WTC11 (cell line): ENCODE results near the gene KCTD11. TPM values are rescaled to one million over a fixed set of nuclear protein-coding genes. Genes with fewer than 3 reads are reported as not detected.

ENCODE experiments used
- ATAC-seq: fragments of 200-7000 bp; cut with Tn5 transposase; 2 replicates; pipeline ENCODE4 v1.10.0; 2021; ENCODE audit warnings: mild to moderate bottlenecking, moderate library complexity
- CTCF ChIA-PET: fragments of 300-600 bp; sonication (Branson Sonifier 250); formaldehyde crosslinking; loops from one replicate; lab custom pipeline; 2021; ENCODE audit warnings: antibody characterized with exemption; lab: Charles Lee
- POLR2A ChIA-PET: fragments of 350-600 bp; sonication (Branson Sonifier 250); formaldehyde crosslinking; loops from one replicate; lab custom pipeline; 2021; ENCODE audit warnings: antibody characterized with exemption; lab: Charles Lee
- DNase-seq: peaks from one replicate; pipeline ENCODE4 v3.0.0; 2021; ENCODE audit warnings: low spot score
- H3K27ac Mint-ChIP-seq: 2 replicates; pipeline ENCODE4 v1.8.0; 2021; ENCODE audit warnings: mixed read lengths
- H3K27me3 Mint-ChIP-seq: 2 replicates; pipeline ENCODE4 v1.8.0; 2021; ENCODE audit warnings: low read depth, mild to moderate bottlenecking, moderate library complexity, mixed read lengths
- H3K36me3 Mint-ChIP-seq: 2 replicates; pipeline ENCODE4 v1.8.0; 2021; ENCODE audit warnings: mixed read lengths
- H3K4me1 Mint-ChIP-seq: 2 replicates; pipeline ENCODE4 v1.8.0; 2022; ENCODE audit warnings: mixed read lengths
- H3K4me3 Mint-ChIP-seq: 2 replicates; pipeline ENCODE4 v1.8.0; 2021; ENCODE audit warnings: mild to moderate bottlenecking, moderate library complexity, mixed read lengths
- H3K9me3 Mint-ChIP-seq: 2 replicates; pipeline ENCODE4 v1.8.0; 2021; ENCODE audit warnings: mixed read lengths
- ATF1 ChIP-seq: sonication (generic); formaldehyde crosslinking; IDR thresholded peaks from 2 replicates; pipeline ENCODE4 v1.8.1; 2023; ENCODE audit warnings: mild to moderate bottlenecking, moderate library complexity, missing genetic modification reagents
- EMX1 ChIP-seq: fragments of 250-450 bp; sonication (Bioruptor Pico); IDR thresholded peaks from 2 replicates; pipeline ENCODE4 v1.8.0; 2021; ENCODE audit warnings: mild to moderate bottlenecking
- FOXJ3 ChIP-seq: sonication (generic); formaldehyde crosslinking; IDR thresholded peaks from 2 replicates; pipeline ENCODE4 v1.9.0; 2021; ENCODE audit warnings: missing genetic modification reagents, mild to moderate bottlenecking, borderline replicate concordance
- JUN ChIP-seq: sonication (generic); formaldehyde crosslinking; IDR thresholded peaks from 2 replicates; pipeline ENCODE4 v1.8.0; 2023; ENCODE audit warnings: mild to moderate bottlenecking, missing genetic modification reagents
- MLX ChIP-seq: sonication (generic); formaldehyde crosslinking; IDR thresholded peaks from 2 replicates; pipeline ENCODE4 v1.8.1; 2023; ENCODE audit warnings: mild to moderate bottlenecking, missing genetic modification reagents, moderate library complexity
- NR3C1 ChIP-seq: sonication (generic); formaldehyde crosslinking; conservative IDR thresholded peaks from 2 replicates; pipeline ENCODE4 v1.8.1; 2023; ENCODE audit warnings: low read depth, mild to moderate bottlenecking, missing genetic modification reagents
- PRRX2 ChIP-seq: fragments of 250-450 bp; sonication (Bioruptor Pico); IDR thresholded peaks from 2 replicates; pipeline ENCODE4 v1.8.0; 2021; ENCODE audit warnings: mild to moderate bottlenecking
- SMAD3 ChIP-seq: sonication (generic); formaldehyde crosslinking; IDR thresholded peaks from 2 replicates; pipeline ENCODE4 v1.8.0; 2022; ENCODE audit warnings: missing genetic modification reagents, mild to moderate bottlenecking, borderline replicate concordance
- SOX15 ChIP-seq: fragments of 250-450 bp; sonication (Bioruptor Pico); IDR thresholded peaks from 2 replicates; pipeline ENCODE4 v1.9.0; 2021; ENCODE audit warnings: mild to moderate bottlenecking
- STAT6 ChIP-seq: sonication (generic); formaldehyde crosslinking; conservative IDR thresholded peaks from 2 replicates; pipeline ENCODE4 v1.8.1; 2023; ENCODE audit warnings: mild to moderate bottlenecking, low read depth, missing genetic modification reagents, moderate library complexity
- ZNF121 ChIP-seq: sonication (generic); formaldehyde crosslinking; IDR thresholded peaks from 2 replicates; pipeline ENCODE4 v1.8.0; 2023; ENCODE audit warnings: missing genetic modification reagents
- total RNA-seq: library from RNA; stranded (reverse); gene quantifications from 3 replicates; pipeline ENCODE4 v1.2.3, GENCODE V29; 2021
- TF ChIP-seq, protein P1 (sequence below): sonication (generic); formaldehyde crosslinking; IDR thresholded peaks from 2 replicates; pipeline ENCODE4 v1.8.0; 2022; ENCODE audit warnings: missing genetic modification reagents
- TF ChIP-seq, protein P2 (sequence below): sonication (generic); formaldehyde crosslinking; IDR thresholded peaks from 2 replicates; pipeline ENCODE4 v1.8.0; 2023; ENCODE audit warnings: mild to moderate bottlenecking, missing genetic modification reagents
- TF ChIP-seq, protein P3 (sequence below): sonication (generic); formaldehyde crosslinking; IDR thresholded peaks from 2 replicates; pipeline ENCODE4 v1.8.0; 2022; ENCODE audit warnings: mild to moderate bottlenecking, missing genetic modification reagents
- TF ChIP-seq, protein P4 (sequence below): fragments of 250-450 bp; sonication (Bioruptor Pico); IDR thresholded peaks from 2 replicates; pipeline ENCODE4 v1.8.0; 2021; ENCODE audit warnings: mild to moderate bottlenecking

Gene KCTD11
- total RNA-seq, 1 experiment from 2014 or later, result 8.1 TPM

DNA sequence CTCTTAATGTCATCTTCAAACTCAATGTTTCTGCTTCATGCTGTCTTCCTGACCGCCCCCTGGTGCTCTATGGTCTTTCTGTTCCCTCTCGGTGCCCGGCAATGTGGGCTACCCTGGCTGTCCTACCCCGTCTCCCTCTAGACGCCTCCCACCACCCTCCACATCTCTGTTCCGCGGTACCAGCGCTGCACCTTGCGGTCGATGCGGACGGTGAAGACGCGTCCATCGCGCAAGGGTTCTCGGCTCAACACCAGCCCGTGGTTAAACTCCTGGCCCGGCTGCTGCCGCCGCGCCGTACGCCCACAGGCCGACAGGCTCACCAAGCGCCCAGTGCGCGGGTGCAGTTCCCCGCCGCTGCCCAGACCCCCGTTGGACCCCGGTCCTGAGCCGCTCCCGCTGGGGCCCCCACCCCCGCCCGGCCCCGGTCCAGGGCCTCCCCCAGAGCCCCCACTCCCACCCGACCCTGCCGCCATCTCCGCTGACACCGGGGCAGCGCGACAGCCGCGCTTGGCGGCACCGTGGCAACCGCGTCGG, 23.1 kb upstream of the KCTD11 start, which contains the start of gene NEURL4:
Gene NEURL4, minus strand, starts transcription at position 496 of the 534 bp plus-strand sequence. Its CDS starts 23 bp downstream, at position 473.
- Mint-ChIP-seq H3K4me3 (peak within 1 kb of the TSS; percentile 93), H3K27ac (peak within 1 kb of the TSS; percentile 100), H3K36me3 (peaks cover 12% of the 10 kb centered on the region), H3K27me3 (no peaks in the 10 kb centered on the region), H3K4me1 (peaks cover 24% of the 10 kb centered on the region), H3K9me3 (no peaks in the 10 kb centered on the region)
- CTCF ChIA-PET, result interaction anchor here (0.6 to 2.2 kb wide), 23 partner anchors 14 to 590 kb away, joined by 3 to 27 read pairs (median 5); partner anchors contain the start of genes GABARAP, GPS2, PLSCR3 and SLC2A4
- DNase-seq, result peak; percentile 38
- ATAC-seq, result peak; percentile 2
- POLR2A ChIA-PET, result interaction anchor here (0.8 to 2.0 kb wide), 14 partner anchors 8 to 358 kb away, joined by 3 to 21 read pairs (median 4); partner anchors contain the start of genes GPS2, MPDU1, PHF23 and TMEM102
- TF ChIP-seq JUN (CRISPR knock-in tag) (no peak), SMAD3 (CRISPR knock-in tag) (0 out of 2 replicates have a peak, but pooled peaks have one; percentile 12), FOXJ3 (CRISPR knock-in tag) (no peak), PRRX2 (CRISPR knock-in tag) (no peak), NR3C1 (CRISPR knock-in tag) (0 out of 2 replicates have a peak, but pooled peaks have one; percentile 11), SOX15 (CRISPR knock-in tag) (no peak), ATF1 (CRISPR knock-in tag) (no peak), ZNF121 (no peak), MLX (CRISPR knock-in tag) (no peak), STAT6 (CRISPR knock-in tag) (no peak), EMX1 (CRISPR knock-in tag) (no peak)
- TF ChIP-seq, protein P1, sequence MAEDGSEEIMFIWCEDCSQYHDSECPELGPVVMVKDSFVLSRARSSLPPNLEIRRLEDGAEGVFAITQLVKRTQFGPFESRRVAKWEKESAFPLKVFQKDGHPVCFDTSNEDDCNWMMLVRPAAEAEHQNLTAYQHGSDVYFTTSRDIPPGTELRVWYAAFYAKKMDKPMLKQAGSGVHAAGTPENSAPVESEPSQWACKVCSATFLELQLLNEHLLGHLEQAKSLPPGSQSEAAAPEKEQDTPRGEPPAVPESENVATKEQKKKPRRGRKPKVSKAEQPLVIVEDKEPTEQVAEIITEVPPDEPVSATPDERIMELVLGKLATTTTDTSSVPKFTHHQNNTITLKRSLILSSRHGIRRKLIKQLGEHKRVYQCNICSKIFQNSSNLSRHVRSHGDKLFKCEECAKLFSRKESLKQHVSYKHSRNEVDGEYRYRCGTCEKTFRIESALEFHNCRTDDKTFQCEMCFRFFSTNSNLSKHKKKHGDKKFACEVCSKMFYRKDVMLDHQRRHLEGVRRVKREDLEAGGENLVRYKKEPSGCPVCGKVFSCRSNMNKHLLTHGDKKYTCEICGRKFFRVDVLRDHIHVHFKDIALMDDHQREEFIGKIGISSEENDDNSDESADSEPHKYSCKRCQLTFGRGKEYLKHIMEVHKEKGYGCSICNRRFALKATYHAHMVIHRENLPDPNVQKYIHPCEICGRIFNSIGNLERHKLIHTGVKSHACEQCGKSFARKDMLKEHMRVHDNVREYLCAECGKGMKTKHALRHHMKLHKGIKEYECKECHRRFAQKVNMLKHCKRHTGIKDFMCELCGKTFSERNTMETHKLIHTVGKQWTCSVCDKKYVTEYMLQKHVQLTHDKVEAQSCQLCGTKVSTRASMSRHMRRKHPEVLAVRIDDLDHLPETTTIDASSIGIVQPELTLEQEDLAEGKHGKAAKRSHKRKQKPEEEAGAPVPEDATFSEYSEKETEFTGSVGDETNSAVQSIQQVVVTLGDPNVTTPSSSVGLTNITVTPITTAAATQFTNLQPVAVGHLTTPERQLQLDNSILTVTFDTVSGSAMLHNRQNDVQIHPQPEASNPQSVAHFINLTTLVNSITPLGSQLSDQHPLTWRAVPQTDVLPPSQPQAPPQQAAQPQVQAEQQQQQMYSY, result no peak
- TF ChIP-seq, protein P2, sequence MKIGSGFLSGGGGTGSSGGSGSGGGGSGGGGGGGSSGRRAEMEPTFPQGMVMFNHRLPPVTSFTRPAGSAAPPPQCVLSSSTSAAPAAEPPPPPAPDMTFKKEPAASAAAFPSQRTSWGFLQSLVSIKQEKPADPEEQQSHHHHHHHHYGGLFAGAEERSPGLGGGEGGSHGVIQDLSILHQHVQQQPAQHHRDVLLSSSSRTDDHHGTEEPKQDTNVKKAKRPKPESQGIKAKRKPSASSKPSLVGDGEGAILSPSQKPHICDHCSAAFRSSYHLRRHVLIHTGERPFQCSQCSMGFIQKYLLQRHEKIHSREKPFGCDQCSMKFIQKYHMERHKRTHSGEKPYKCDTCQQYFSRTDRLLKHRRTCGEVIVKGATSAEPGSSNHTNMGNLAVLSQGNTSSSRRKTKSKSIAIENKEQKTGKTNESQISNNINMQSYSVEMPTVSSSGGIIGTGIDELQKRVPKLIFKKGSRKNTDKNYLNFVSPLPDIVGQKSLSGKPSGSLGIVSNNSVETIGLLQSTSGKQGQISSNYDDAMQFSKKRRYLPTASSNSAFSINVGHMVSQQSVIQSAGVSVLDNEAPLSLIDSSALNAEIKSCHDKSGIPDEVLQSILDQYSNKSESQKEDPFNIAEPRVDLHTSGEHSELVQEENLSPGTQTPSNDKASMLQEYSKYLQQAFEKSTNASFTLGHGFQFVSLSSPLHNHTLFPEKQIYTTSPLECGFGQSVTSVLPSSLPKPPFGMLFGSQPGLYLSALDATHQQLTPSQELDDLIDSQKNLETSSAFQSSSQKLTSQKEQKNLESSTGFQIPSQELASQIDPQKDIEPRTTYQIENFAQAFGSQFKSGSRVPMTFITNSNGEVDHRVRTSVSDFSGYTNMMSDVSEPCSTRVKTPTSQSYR, result no peak
- TF ChIP-seq, protein P3, sequence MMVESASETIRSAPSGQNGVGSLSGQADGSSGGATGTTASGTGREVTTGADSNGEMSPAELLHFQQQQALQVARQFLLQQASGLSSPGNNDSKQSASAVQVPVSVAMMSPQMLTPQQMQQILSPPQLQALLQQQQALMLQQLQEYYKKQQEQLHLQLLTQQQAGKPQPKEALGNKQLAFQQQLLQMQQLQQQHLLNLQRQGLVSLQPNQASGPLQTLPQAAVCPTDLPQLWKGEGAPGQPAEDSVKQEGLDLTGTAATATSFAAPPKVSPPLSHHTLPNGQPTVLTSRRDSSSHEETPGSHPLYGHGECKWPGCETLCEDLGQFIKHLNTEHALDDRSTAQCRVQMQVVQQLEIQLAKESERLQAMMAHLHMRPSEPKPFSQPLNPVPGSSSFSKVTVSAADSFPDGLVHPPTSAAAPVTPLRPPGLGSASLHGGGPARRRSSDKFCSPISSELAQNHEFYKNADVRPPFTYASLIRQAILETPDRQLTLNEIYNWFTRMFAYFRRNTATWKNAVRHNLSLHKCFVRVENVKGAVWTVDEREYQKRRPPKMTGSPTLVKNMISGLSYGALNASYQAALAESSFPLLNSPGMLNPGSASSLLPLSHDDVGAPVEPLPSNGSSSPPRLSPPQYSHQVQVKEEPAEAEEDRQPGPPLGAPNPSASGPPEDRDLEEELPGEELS (CRISPR knock-in tag), result no peak
- TF ChIP-seq, protein P4, sequence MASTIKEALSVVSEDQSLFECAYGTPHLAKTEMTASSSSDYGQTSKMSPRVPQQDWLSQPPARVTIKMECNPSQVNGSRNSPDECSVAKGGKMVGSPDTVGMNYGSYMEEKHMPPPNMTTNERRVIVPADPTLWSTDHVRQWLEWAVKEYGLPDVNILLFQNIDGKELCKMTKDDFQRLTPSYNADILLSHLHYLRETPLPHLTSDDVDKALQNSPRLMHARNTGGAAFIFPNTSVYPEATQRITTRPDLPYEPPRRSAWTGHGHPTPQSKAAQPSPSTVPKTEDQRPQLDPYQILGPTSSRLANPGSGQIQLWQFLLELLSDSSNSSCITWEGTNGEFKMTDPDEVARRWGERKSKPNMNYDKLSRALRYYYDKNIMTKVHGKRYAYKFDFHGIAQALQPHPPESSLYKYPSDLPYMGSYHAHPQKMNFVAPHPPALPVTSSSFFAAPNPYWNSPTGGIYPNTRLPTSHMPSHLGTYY, result no peak
